ENCODE results near the gene EIF3J. TPM values are rescaled to one million over a fixed set of nuclear protein-coding genes. Genes with fewer than 3 reads are reported as not detected.
A peak's percentile ranks its signal among the peaks of the same experiment; 100 is the strongest.

EIF3J gene
- total and polyA plus RNA-seq, 4 donors, result 23.5 to 49.9 (median 39.6) TPM

- Histone ChIP-seq H3K4me1 (ENCODE audit: control insufficient read depth in 4 of 4, insufficient read depth in 4 of 4, low read length in 3 of 4) (peaks cover 6 to 21% (median 16%) of the 10 kb centered on the region in 4 donors), H3K4me3 (ENCODE audit: low read depth in 1 of 3, low read length in 3 of 3) (peak overlapping the region; percentile 72 to 96 (median 89))
- TF ChIP-seq TAF1 (conservative IDR thresholded peaks at IDR 0.05) (no peak), JUND (IDR thresholded peaks at IDR 0.05) (peak in 1 of 2 donors; percentile 4), ZBTB33 (IDR thresholded peaks at IDR 0.05) (no peak), HNF4A (conservative IDR thresholded peaks at IDR 0.05) (no peak)
Observed at GRCh38 chr15:44535523-44536301, 1.2 kb upstream of the EIF3J start.

DNA sequence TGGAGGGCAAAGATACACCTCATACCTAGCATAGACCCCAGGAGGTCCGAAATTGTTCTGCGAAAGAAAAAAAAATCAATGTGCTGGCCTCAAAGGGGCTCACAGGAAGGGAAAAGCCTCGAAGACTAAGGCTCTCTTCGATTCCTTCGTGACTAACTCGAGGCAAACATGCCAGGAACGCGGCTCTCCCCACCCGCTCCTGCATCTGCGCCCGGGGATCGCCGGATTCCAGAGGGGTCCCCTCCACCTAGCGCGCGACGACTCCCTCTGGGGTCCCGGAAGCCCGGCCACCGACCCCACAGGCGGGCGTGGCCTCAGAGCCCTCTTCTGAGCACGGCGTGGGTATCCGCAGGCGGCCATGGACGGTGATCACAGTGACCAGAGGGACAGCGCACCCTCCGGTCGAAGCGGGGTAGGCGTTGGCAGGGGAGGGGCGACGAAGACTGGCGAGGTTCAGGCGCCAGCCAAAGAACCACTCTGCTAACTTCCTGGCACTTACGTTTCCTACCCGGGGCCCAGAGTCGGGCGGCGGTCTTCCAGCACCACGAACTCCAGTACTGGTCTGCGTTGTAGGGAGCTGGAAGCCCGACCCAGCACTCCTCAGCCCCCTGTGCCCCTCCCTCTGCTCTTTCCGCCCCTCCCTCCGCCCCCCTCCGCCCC, 515 bp upstream of the EIF3J start:
- WGBS, result under 1% methylated on average over 47 of the region's 47 CpGs
- peak overlapping the region; percentile 72 to 96 (median 89) for H3K4me3 ChIP-seq (ENCODE audit: low read depth in 1 of 3, low read length in 3 of 3)
- H3K27ac ChIP-seq (ENCODE audit: low read depth in 1 of 2, low read length in 2 of 2), result peak overlapping the region; percentile 97 to 98
- peak; percentile 60 to 74 for TF ChIP-seq RXRA (IDR thresholded peaks at IDR 0.05)
- TF ChIP-seq NR2F2 (IDR thresholded peaks at IDR 0.05), result no peak
- no peak for TF ChIP-seq MAX (IDR thresholded peaks at IDR 0.05)
- TF ChIP-seq REST (IDR thresholded peaks at IDR 0.05), result no peak
- peak; percentile 9 for TF ChIP-seq SP1 (IDR thresholded peaks at IDR 0.05)
- no peak for TF ChIP-seq GABPA (IDR thresholded peaks at IDR 0.05 in 1 of 2, conservative IDR thresholded peaks at IDR 0.05 in 1 of 2)
- TF ChIP-seq FOXA2 (IDR thresholded peaks at IDR 0.05), result no peak
- no peak for TF ChIP-seq FOXA1 (IDR thresholded peaks at IDR 0.05)
- TF ChIP-seq TAF1 (conservative IDR thresholded peaks at IDR 0.05), result peak; percentile 78
- no peak for TF ChIP-seq RAD21 (IDR thresholded peaks at IDR 0.05)
- TF ChIP-seq CTCF (IDR thresholded peaks at IDR 0.05; ENCODE audit: low read depth, low read length, missing input control), result peak; percentile 23
- no peak for TF ChIP-seq EGR1 (IDR thresholded peaks at IDR 0.05; ENCODE audit: low read depth in 2 of 2)
- TF ChIP-seq ATF3 (IDR thresholded peaks at IDR 0.05), result no peak
- peak; percentile 95 for TF ChIP-seq YY1 (IDR thresholded peaks at IDR 0.05)
- no peak for TF ChIP-seq HNF4G (IDR thresholded peaks at IDR 0.05)
- TF ChIP-seq HNF4A (conservative IDR thresholded peaks at IDR 0.05), result no peak
- peak in 1 of 2 donors; percentile 2 for TF ChIP-seq JUND (IDR thresholded peaks at IDR 0.05)
- TF ChIP-seq ZBTB33 (IDR thresholded peaks at IDR 0.05), result no peak
- DNase-seq (ENCODE audit: low spot score), result no peak
- H3K36me3 ChIP-seq (ENCODE audit: control insufficient read depth in 4 of 4, insufficient read depth in 3 of 4, low read depth in 1 of 4, low read length in 3 of 4), result peaks cover 0 to 5% (median 1%) of the 10 kb centered on the region in 4 donors
- no peaks in the 10 kb centered on the region for H3K27me3 ChIP-seq (ENCODE audit: control insufficient read depth in 4 of 4, insufficient read depth in 4 of 4, low read length in 3 of 4)
- no peaks in the 10 kb centered on the region for H3K9me3 ChIP-seq (ENCODE audit: control insufficient read depth in 4 of 4, low read length in 3 of 4)
- H3K4me1 ChIP-seq (ENCODE audit: control insufficient read depth in 4 of 4, insufficient read depth in 4 of 4, low read length in 3 of 4), result peaks cover 11 to 24% (median 16%) of the 10 kb centered on the region in 4 donors
- H3K9ac ChIP-seq (ENCODE audit: low read depth in 1 of 2, low read length in 2 of 2), result peak overlapping the region; percentile 63 to 89

More at GRCh38 chr15:44535523-44536301, 1.2 kb upstream of the EIF3J start:
- Histone ChIP-seq H3K27me3 (ENCODE audit: control insufficient read depth in 4 of 4, insufficient read depth in 4 of 4, low read length in 3 of 4) (no peaks in the 10 kb centered on the region), H3K9ac (ENCODE audit: low read depth in 1 of 2, low read length in 2 of 2) (peak overlapping the region; percentile 63 to 89), H3K9me3 (ENCODE audit: control insufficient read depth in 4 of 4, low read length in 3 of 4) (no peaks in the 10 kb centered on the region), H3K27ac (ENCODE audit: low read depth in 1 of 2, low read length in 2 of 2) (peak overlapping the region; percentile 97 to 98), H3K36me3 (ENCODE audit: control insufficient read depth in 4 of 4, insufficient read depth in 3 of 4, low read depth in 1 of 4, low read length in 3 of 4) (peaks cover 0 to 5% (median 0%) of the 10 kb centered on the region in 4 donors)
- peak; percentile 40 for DNase-seq (ENCODE audit: low spot score)
- WGBS, result 61% methylated on average over 36 of the region's 36 CpGs

Measured in liver (tissue), 9 donors.